Measurements from ENCODE around the gene PIEZO2.
"Not testable (repeated sequence)": the region's sequence is repeated elsewhere in the genome, so short reads cannot be mapped to it uniquely, and the experiment has no call there.

The PIEZO2 gene

DNA sequence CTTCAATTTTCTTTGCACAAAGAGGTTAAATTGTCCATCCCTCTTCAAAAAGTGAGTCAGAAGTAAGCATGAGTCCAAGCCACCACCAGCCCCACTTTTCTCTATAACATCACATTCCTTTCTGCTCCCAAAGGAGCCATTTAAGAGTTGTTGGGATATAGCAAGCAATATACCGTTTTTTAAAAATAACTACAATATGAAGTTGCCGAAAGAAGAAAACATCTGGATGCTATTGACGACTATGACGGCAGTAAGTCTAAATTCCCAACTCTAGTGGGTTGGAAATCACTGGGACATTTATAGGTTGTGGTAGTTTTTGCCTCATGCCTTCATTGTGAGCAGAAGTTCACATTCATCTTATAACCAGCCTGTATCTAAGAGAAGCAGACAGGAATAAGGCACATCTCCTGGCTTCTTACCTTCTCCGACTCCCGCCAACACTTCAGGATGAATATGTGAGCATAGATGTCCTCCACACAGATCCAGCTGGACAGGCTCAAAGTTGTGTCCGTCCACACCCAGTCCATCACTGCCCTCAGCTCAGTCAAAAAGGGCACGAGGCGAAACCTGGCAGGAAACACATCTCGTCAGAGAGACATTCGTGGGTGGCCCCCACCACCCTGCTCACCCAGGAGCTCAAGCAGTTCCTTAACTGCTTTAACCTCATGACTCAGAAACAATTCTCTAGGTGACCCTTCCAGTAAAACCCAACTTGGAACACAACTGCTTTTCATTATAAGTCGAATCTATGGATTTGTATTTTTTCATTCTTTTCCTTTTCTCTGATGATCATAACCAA is 459.9 kb downstream of the PIEZO2 start:
- no peak for DNase-seq (ENCODE audit: low read depth in 4 of 4, low spot score in 1 of 4)

DNA sequence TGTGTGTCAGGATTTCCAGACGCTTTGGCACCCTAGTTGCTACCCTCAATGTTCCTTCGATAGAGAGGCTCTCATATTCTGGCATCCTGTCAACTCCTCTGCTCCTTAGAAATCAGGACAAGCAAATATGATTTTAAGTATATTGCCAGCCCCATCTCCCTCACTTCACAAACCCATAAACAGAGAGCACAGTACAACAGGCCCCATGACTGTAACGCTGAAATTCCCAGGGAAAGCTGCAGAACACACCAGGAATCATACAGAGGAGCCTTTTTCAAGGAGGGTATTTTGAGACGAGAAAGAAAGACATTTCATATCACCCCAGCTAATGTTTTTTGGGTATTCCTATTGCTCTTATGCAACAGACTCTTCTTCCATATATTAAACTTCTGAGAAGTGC is 460.6 kb downstream of the PIEZO2 start:
- no peak for DNase-seq (ENCODE audit: low read depth in 4 of 4, low spot score in 1 of 4)

DNA sequence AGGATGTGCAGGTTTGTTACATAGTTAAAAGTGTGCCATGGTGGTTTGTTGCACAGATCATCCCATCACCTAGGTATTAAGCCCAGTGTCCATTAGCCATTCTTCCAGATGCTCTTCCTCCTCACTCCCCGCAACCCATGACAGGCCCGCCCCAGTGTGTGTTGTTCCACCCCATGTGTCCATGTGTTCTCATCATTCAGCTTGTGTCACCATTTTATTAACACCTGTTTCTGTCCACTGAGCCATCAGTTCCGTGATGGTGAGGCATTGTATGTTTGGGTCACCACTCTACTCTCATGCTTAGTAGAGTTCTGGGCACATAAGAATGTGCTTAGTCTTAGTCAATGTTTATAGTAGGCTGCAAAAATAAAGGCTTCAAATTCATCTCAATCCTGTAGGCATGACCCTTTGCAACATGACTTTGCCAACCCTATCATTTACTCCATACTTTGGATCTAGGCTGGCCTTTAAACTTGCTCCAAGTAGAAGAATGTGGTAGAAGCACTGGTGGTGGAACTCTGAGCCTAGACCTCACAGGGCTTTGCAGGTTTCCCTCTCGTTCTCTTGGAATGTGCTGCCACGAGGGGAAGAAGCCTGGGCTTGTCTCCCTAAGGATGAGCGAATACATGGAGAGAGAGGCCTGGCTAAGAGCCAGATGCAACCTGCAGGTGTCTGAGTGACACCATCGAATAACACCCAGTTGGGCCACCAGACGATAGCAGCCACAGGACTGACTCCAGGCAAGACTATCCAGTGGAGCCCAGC is 462.0 kb downstream of the PIEZO2 start:
- DNase-seq (ENCODE audit: low read depth in 4 of 4, low spot score in 1 of 4): no peak

DNA sequence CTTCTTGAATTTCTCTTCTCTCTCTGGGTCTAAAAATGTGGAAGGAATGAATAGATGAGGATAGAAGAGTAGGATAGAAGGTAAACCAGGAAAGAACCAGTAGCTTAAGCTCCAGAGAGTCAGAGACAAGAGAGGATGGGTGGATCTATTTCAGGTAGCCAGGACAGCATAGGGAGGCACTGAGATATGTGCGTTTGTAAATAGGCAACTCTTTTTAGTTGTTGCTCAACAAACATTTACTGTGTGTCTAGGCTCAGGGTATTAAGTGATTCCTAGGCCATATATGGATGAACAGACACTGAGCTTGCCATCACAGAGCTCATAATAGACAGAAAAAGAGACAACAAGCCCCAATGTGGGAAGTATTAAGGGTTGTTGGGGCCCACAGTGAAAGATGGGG is 463.1 kb downstream of the PIEZO2 start:
- no peak for DNase-seq (ENCODE audit: low read depth in 4 of 4, low spot score in 1 of 4)

DNA sequence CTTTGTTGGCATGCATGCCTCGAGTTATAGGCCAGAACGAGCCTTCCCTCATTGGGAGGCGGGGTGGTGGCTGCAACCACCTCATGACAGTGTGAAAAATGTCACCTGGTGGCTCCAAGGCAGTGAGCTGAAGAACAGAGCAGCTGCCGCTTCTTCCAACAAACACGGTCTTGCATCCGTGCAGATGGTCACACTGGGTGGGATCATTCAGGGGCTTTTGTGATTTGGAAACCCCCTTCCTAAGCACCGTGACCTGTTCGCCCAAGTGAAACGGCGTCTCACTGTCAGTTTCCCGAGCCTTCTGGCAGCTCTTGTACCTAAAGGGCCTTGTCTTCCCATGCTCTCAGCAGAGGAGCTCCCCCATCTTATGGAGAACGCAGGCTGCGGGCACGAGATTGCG is 463.9 kb downstream of the PIEZO2 start:
- no peak for DNase-seq (ENCODE audit: low read depth in 4 of 4, low spot score in 1 of 4)

DNA sequence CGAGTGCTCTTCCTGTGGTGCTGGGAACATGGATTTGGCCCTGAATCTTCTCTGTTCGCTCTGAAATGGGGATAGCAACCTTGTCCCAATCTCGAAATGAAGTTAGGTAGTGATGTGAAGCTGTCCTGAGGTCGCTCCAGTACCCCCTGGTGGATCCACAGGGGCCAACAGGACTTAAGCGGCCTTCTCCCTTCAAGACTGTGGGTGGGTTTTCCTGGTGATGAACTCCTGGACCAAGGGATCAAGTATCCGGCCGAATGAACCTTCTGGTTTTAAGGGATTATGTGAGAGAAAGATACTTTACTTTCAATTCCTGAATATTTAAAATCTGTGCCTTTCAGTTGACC is 467.0 kb downstream of the PIEZO2 start:
- DNase-seq (ENCODE audit: low read depth in 4 of 4, low spot score in 1 of 4): no peak

GRCh38 chr18:10681581-10682367 is 467.6 kb downstream of the PIEZO2 start:
- DNase-seq (ENCODE audit: low read depth in 4 of 4, low spot score in 1 of 4): no peak

GRCh38 chr18:10680271-10680596 is 469.1 kb downstream of the PIEZO2 start:
- no peak for DNase-seq (ENCODE audit: low read depth in 4 of 4, low spot score in 1 of 4)

- DNase-seq (ENCODE audit: low read depth in 4 of 4, low spot score in 1 of 4): no peak
Observed at GRCh38 chr18:10679557-10680270, 469.7 kb downstream of the PIEZO2 start.

DNA sequence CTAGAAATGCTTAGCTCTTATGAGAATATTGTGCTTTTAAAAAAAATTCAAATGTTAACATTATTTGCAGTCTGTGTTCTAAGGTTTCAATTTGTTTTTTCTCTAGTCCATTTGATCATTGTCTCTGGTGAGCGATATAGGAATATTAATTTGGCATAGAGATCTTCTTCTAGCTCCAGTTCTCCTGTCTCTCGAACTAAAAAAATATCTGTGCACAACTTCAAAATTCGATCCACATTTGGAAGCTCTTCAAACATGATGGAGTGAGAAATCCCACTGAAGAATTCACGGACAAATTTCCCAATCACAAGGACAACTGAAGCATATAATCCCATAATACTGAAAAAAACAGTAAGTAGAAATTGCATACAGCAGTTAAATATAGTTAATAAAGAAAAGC is 477.9 kb downstream of the PIEZO2 start:
- no peak for DNase-seq (ENCODE audit: low read depth in 4 of 4, low spot score in 1 of 4)

GRCh38 chr18:10670856-10671255 is 478.5 kb downstream of the PIEZO2 start:
- no peak for DNase-seq (ENCODE audit: low read depth in 4 of 4, low spot score in 1 of 4)

GRCh38 chr18:10669441-10670100 is 479.8 kb downstream of the PIEZO2 start:
- DNase-seq (ENCODE audit: low read depth in 4 of 4, low spot score in 1 of 4): no peak

DNA sequence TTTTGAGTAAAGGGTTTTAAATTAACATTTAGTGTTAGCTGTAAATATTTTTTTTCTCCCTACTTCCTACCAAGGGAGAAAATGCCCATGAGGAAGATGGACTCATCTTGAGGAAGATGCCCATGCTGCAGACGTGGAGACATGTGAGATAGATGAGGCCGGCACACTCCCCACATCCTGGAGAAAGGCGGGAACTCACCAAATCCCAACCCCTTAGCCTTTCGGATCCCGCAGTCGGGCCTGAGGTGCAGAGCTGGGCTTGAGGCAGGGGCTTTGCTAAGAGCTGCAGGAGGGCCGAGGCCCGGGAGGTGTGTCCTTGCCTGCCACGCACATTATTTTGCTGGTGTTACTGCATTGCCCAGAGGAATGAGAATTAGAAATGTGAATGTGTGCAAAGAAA is 485.6 kb downstream of the PIEZO2 start:
- DNase-seq (ENCODE audit: low read depth in 4 of 4, low spot score in 1 of 4): no peak

GRCh38 chr18:10661317-10661716 is 488.1 kb downstream of the PIEZO2 start:
- no peak for DNase-seq (ENCODE audit: low read depth in 4 of 4, low spot score in 1 of 4)

DNA sequence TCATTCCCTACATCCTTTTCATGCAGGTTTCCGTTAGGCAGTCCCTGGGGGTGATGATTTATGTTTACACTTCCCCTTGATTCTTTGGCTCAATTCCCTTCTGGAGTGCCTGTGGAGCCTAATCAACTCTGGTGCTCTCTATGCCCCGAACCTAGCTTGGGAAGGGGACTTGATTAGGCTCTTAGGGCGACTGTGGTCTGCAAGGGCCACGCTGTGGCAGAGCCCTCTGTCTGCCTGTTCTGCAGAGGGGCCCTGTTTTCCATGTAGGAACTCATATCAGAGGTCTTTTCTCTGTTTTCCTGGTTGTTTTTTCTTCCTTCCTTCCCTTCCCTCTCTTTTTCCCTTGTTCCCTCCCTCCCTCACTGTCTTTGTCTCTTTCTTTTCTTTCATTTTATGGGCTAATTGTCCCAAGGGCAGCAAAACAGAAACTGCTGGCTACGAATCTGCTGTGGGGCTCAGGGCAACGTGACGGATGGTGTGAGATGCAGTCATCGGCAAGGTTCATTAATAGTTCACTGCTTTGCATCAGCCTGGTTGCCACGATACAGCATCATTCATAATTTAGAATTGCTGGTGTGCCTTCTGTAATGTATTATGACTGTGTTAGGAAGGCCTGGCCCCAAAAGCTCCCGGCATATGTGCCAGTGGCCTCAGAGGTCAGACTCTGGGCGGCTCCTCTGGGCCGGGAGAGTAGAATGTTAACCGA is 489.0 kb downstream of the PIEZO2 start:
- DNase-seq (ENCODE audit: low read depth in 4 of 4, low spot score in 1 of 4): no peak

- no peak for DNase-seq (ENCODE audit: low read depth in 4 of 4, low spot score in 1 of 4)
Observed at GRCh38 chr18:10659594-10659993, 489.8 kb downstream of the PIEZO2 start.

GRCh38 chr18:10659000-10659399 is 490.4 kb downstream of the PIEZO2 start:
- no peak for DNase-seq (ENCODE audit: low read depth in 4 of 4, low spot score in 1 of 4)

GRCh38 chr18:10644003-10644402 is 505.4 kb downstream of the PIEZO2 start:
- not testable (repeated sequence) for DNase-seq (ENCODE audit: low read depth in 4 of 4, low spot score in 1 of 4)

- DNase-seq (ENCODE audit: low read depth in 4 of 4, low spot score in 1 of 4): not testable (repeated sequence)
Observed at GRCh38 chr18:10642915-10643524, 506.3 kb downstream of the PIEZO2 start.

DNA sequence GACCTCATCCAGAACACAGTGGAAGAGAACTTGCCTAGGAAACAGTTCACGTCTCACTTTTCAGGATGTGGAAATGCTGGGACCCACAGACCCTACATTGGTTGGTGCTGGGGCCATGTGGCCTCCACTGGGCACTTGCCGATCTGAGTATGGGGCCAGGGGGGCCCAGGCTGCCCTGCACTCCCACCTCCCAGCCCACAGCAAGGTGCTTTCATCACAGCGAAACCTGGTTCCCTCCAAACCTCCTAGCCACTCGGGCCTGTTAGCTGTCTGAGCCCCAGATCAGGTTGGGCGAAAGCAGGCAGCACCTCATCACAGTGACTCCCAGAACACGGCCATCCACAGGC is 510.9 kb downstream of the PIEZO2 start:
- not testable (repeated sequence) for DNase-seq (ENCODE audit: low read depth in 4 of 4, low spot score in 1 of 4)

All from stimulated activated CD4-positive, alpha-beta T cell treated with anti-CD3 and anti-CD28 coated beads, Interleukin-1b, Interleukin-23, amount 100 ng/mL, for 24 hours (primary cell).